Renal pelvis (tissue), 12 donors: ENCODE data around the gene NABP2. TPM values are rescaled to one million over a fixed set of nuclear protein-coding genes. Genes with fewer than 3 reads are reported as not detected.

Experiments
- DNase-seq: peaks from one replicate; pipeline ENCODE4 v3.0.0-alpha.2; 2013
- long read RNA-seq, 16 experiments: transcript quantifications; one replicate each; lab custom pipeline, GENCODE V29; 2026
- polyA plus RNA-seq, 3 donors: library from polyadenylated mRNA; unstranded; fragments of 120-200 nt; gene quantifications; one replicate each; pipeline ENCODE4 v1.2.1, GENCODE V29; 2013; ENCODE audit not compliant: insufficient read length in 3 of 3

The NABP2 gene
- 10 to 100 TPM; 28.2 to 30.5 (median 28.3) TPM for polyA plus RNA-seq
- long read RNA-seq, donor 1, transcript NABP2-201 (7 exons, 1,417 nt) = major isoform, 9 of 29 reads
- long read RNA-seq, donor 1, partial matches to known transcripts = 15 of 29 reads
- long read RNA-seq, donor 1, other reads (novel, unspliced or antisense) = 0 of 29 reads
- long read RNA-seq, donor 2, transcript NABP2-201 (7 exons, 1,417 nt) = major isoform, 8 of 29 reads
- long read RNA-seq, donor 2, partial matches to known transcripts = 15 of 29 reads
- long read RNA-seq, donor 2, other reads (novel, unspliced or antisense) = 0 of 29 reads
- long read RNA-seq, donor 3, transcript NABP2-201 (7 exons, 1,417 nt) = major isoform, 16 of 19 reads
- long read RNA-seq, donor 3, partial matches to known transcripts = 0 of 19 reads
- long read RNA-seq, donor 3, other reads (novel, unspliced or antisense) = 0 of 19 reads
- long read RNA-seq, donor 4, transcript NABP2-203 (6 exons, 1,775 nt) = major isoform, 5 of 26 reads
- long read RNA-seq, donor 4, partial matches to known transcripts = 15 of 26 reads
- long read RNA-seq, donor 4, other reads (novel, unspliced or antisense) = 0 of 26 reads
- long read RNA-seq, donor 5, partial matches to known transcripts = 0 of 3 reads
- long read RNA-seq, donor 5, other reads (novel, unspliced or antisense) = 0 of 3 reads
- long read RNA-seq, donor 6, transcript NABP2-203 (6 exons, 1,775 nt) = major isoform, 8 of 44 reads
- long read RNA-seq, donor 6, partial matches to known transcripts = 24 of 44 reads
- long read RNA-seq, donor 6, other reads (novel, unspliced or antisense) = 0 of 44 reads
- long read RNA-seq, donor 7, transcript NABP2-201 (7 exons, 1,417 nt) = major isoform, 8 of 19 reads
- long read RNA-seq, donor 7, transcript NABP2-203 (6 exons, 1,775 nt) = minor isoform, 6 of 19 reads
- long read RNA-seq, donor 7, partial matches to known transcripts = 0 of 19 reads
- long read RNA-seq, donor 7, other reads (novel, unspliced or antisense) = 0 of 19 reads
- long read RNA-seq, donor 8, transcript NABP2-201 (7 exons, 1,417 nt) = major isoform, 7 of 8 reads
- long read RNA-seq, donor 8, partial matches to known transcripts = 0 of 8 reads
- long read RNA-seq, donor 8, other reads (novel, unspliced or antisense) = 0 of 8 reads
- long read RNA-seq, donor 9, transcript NABP2-201 (7 exons, 1,417 nt) = major isoform, 11 of 32 reads
- long read RNA-seq, donor 9, partial matches to known transcripts = 13 of 32 reads
- long read RNA-seq, donor 9, other reads (novel, unspliced or antisense) = 0 of 32 reads
- long read RNA-seq, donor 10, transcript NABP2-201 (7 exons, 1,417 nt) = major isoform, 9 of 24 reads
- long read RNA-seq, donor 10, partial matches to known transcripts = 9 of 24 reads
- long read RNA-seq, donor 10, other reads (novel, unspliced or antisense) = 0 of 24 reads
- long read RNA-seq, donor 11, transcript NABP2-203 (6 exons, 1,775 nt) = major isoform, 6 of 10 reads
- long read RNA-seq, donor 11, partial matches to known transcripts = 0 of 10 reads
- long read RNA-seq, donor 11, other reads (novel, unspliced or antisense) = 0 of 10 reads
- long read RNA-seq, donor 12, transcript NABP2-201 (7 exons, 1,417 nt) = major isoform, 12 of 34 reads
- long read RNA-seq, donor 12, transcript NABP2-202 (7 exons, 1,411 nt) = minor isoform, 5 of 34 reads
- long read RNA-seq, donor 12, transcript NABP2-203 (6 exons, 1,775 nt) = minor isoform, 6 of 34 reads
- long read RNA-seq, donor 12, partial matches to known transcripts = 9 of 34 reads
- long read RNA-seq, donor 12, other reads (novel, unspliced or antisense) = 0 of 34 reads
- long read RNA-seq, donor 13, partial matches to known transcripts = 0 of 7 reads
- long read RNA-seq, donor 13, other reads (novel, unspliced or antisense) = 0 of 7 reads
- long read RNA-seq, donor 14 = 0 reads
- long read RNA-seq, donor 15, transcript NABP2-201 (7 exons, 1,417 nt) = major isoform, 11 of 55 reads
- long read RNA-seq, donor 15, transcript NABP2-203 (6 exons, 1,775 nt) = minor isoform, 10 of 55 reads
- long read RNA-seq, donor 15, partial matches to known transcripts = 34 of 55 reads
- long read RNA-seq, donor 15, other reads (novel, unspliced or antisense) = 0 of 55 reads
- long read RNA-seq, donor 16, transcript NABP2-201 (7 exons, 1,417 nt) = major isoform, 12 of 15 reads
- long read RNA-seq, donor 16, partial matches to known transcripts = 0 of 15 reads
- long read RNA-seq, donor 16, other reads (novel, unspliced or antisense) = 0 of 15 reads

- peak; percentile 99 for DNase-seq
Observed at GRCh38 chr12:56224102-56224701, at the start of gene NABP2. Gene NABP2 (plus strand): TSS chr12:56224342. CDS start chr12:56224857, 515 bp downstream.

GRCh38 chr12:56178347-56178746 lies 45.8 kb upstream of the NABP2 start:
- DNase-seq = no peak

GRCh38 chr12:56186957-56187356 lies 37.2 kb upstream of the NABP2 start:
- DNase-seq = no peak

GRCh38 chr12:56188131-56188777 lies 35.9 kb upstream of the NABP2 start:
- peak; percentile 9 for DNase-seq

- DNase-seq = peak; percentile 8
Observed at GRCh38 chr12:56188778-56189098, 35.4 kb upstream of the NABP2 start.

GRCh38 chr12:56189099-56189917 lies 34.8 kb upstream of the NABP2 start, which contains the start of gene SMARCC2:
Gene SMARCC2 (minus strand): TSS chr12:56189483. CDS start chr12:56189461, 22 bp downstream.
- DNase-seq = peak; percentile 84

- peak; percentile 91 for DNase-seq
Observed at GRCh38 chr12:56189918-56190694, 34.0 kb upstream of the NABP2 start.

- DNase-seq = no peak
Observed at GRCh38 chr12:56190695-56191155, 33.4 kb upstream of the NABP2 start.

GRCh38 chr12:56192582-56192981 lies 31.6 kb upstream of the NABP2 start:
- DNase-seq = no peak

GRCh38 chr12:56193025-56193578 lies 31.0 kb upstream of the NABP2 start:
- DNase-seq = peak; percentile 81

- peak; percentile 19 for DNase-seq
Observed at GRCh38 chr12:56196818-56197550, 27.2 kb upstream of the NABP2 start.

GRCh38 chr12:56197921-56198635 lies 26.1 kb upstream of the NABP2 start:
- no peak for DNase-seq

GRCh38 chr12:56198836-56199235 lies 25.3 kb upstream of the NABP2 start:
- DNase-seq = no peak

- DNase-seq = no peak
Observed at GRCh38 chr12:56202366-56202765, 21.8 kb upstream of the NABP2 start.

GRCh38 chr12:56202838-56203237 lies 21.3 kb upstream of the NABP2 start:
- DNase-seq = no peak
